Natural killer cell (primary cell): ENCODE measurements around the gene MPPE1. TPM values are rescaled to one million over a fixed set of nuclear protein-coding genes. Genes with fewer than 3 reads are reported as not detected.
A peak's percentile ranks its signal among the peaks of the same experiment; 100 is the strongest.

Source experiments
- ATAC-seq, 3 donors: fragments of 150-1000 bp in 2 of 3; fragments of 200-7000 bp in 1 of 3; cut with Tn5 transposase; 1 replicate in 1 of 3; 2 replicates in 2 of 3; pipeline ENCODE4 v1.10.0; 2021; ENCODE audit warnings: mild to moderate bottlenecking in 2 of 3, moderate library complexity in 2 of 3
- DNase-seq, 2 donors: peaks; one replicate each; pipeline versions ENCODE4 v3.0.0 to v3.0.0-alpha.2; 2013 to 2021; ENCODE audit warnings: mixed read lengths in 1 of 2
- H3K27ac ChIP-seq: one replicate; pipeline ENCODE4 v1.5.1; 2013; ENCODE audit warnings: mild to moderate bottlenecking, low read length
- H3K27me3 ChIP-seq: one replicate; pipeline ENCODE4 v1.6.1; 2013; ENCODE audit warnings: low read length; ENCODE audit not compliant: control insufficient read depth, insufficient read depth
- H3K36me3 ChIP-seq: one replicate; pipeline ENCODE4 v1.6.1; 2013; ENCODE audit warnings: low read length; ENCODE audit not compliant: control insufficient read depth, insufficient read depth
- H3K4me1 ChIP-seq: one replicate; pipeline ENCODE4 v1.6.1; 2013; ENCODE audit warnings: low read length; ENCODE audit not compliant: control insufficient read depth, insufficient read depth
- H3K4me3 ChIP-seq: one replicate; pipeline ENCODE4 v1.5.1; 2013; ENCODE audit warnings: low read length
- H3K9me3 ChIP-seq: one replicate; pipeline ENCODE4 v1.6.1; 2013; ENCODE audit warnings: low read length; ENCODE audit not compliant: control insufficient read depth, insufficient read depth
- H3K27ac Mint-ChIP-seq, 2 donors: one replicate each; pipeline ENCODE4 v1.8.0; 2022; ENCODE audit warnings: mild to moderate bottlenecking in 2 of 2, mixed read lengths in 2 of 2, moderate library complexity in 1 of 2
- H3K27me3 Mint-ChIP-seq, 2 donors: one replicate each; pipeline ENCODE4 v1.8.0; 2022; ENCODE audit warnings: low read depth in 2 of 2, mixed read lengths in 2 of 2
- H3K36me3 Mint-ChIP-seq: one replicate; pipeline ENCODE4 v1.8.0; 2022; ENCODE audit warnings: mixed read lengths
- H3K4me1 Mint-ChIP-seq, 2 donors: one replicate each; pipeline ENCODE4 v1.8.0; 2022; ENCODE audit warnings: mixed read lengths in 2 of 2
- H3K4me3 Mint-ChIP-seq: one replicate; pipeline ENCODE4 v1.8.0; 2022; ENCODE audit warnings: mild to moderate bottlenecking, moderate library complexity, mixed read lengths
- H3K9me3 Mint-ChIP-seq, 2 donors: one replicate each; pipeline ENCODE4 v1.8.0; 2022; ENCODE audit warnings: mixed read lengths in 2 of 2
- CTCF ChIP-seq: fragments of 200-600 bp; IDR thresholded peaks from one replicate; pipeline ENCODE4 v1.8.0; 2022; ENCODE audit warnings: antibody characterized with exemption
- WGBS: methylation state at CpG from one replicate; pipeline ENCODE4 v1.1.7; 2013; ENCODE audit warnings: missing lambda C conversion rate; ENCODE audit not compliant: insufficient coverage; 5-methylcytosine and 5-hydroxymethylcytosine counted together
- intact Hi-C: fragments of 100-400 bp; cut with micrococcal nuclease; formaldehyde crosslinking; loops from one replicate; pipeline ENCODE4 v1.14.2; 2022
- total RNA-seq, 4 donors: library from RNA; stranded (reverse); fragments of 120-200 nt in 1 of 4; gene quantifications; one replicate each; pipeline versions ENCODE4 v1.2.3 to v1.2.4, GENCODE V29; 2013 to 2022

Gene MPPE1
- total RNA-seq, 3 donors from 2014 or later (not counting 1 experiment from before 2014, with no cell fraction given) = 98.3 to 110 (median 105) TPM

- Mint-ChIP-seq H3K27ac (peak overlapping the region; percentile 91 to 96), H3K36me3 (no peaks in the 10 kb centered on the region), H3K4me3 (peak overlapping the region; percentile 94), H3K27me3 (no peaks in the 10 kb centered on the region), H3K9me3 (no peaks in the 10 kb centered on the region), H3K4me1 (peaks cover 8 to 29% of the 10 kb centered on the region in 2 donors)
- ATAC-seq (peak in 2 of 3 donors; percentile 13 to 38), DNase-seq (peak in 1 of 2 donors; percentile 9)
- H3K27me3 ChIP-seq = no peaks in the 10 kb centered on the region
- H3K9me3 ChIP-seq = no peaks in the 10 kb centered on the region
- H3K27ac ChIP-seq = peak overlapping the region; percentile 100
- no peak for TF ChIP-seq CTCF
- 33% methylated on average over 2 of the region's 2 CpGs for WGBS
- intact Hi-C loops = loop anchor here (5.0 kb wide), 1 partner anchor 1997 kb away; the partner anchor contains the start of gene VAPA
- peaks cover 14% of the 10 kb centered on the region for H3K4me1 ChIP-seq
- H3K4me3 ChIP-seq = no peak overlapping the region
- peaks cover 4% of the 10 kb centered on the region for H3K36me3 ChIP-seq
These were observed 1.5 kb upstream of the MPPE1 start for GRCh38 chr18:11909591-11910026.

GRCh38 chr18:11909061-11909455, 941 bp upstream of the MPPE1 start:
- no peak for TF ChIP-seq CTCF
- ATAC-seq (no peak), DNase-seq (no peak)
- Mint-ChIP-seq H3K4me3 (peak overlapping the region; percentile 94), H3K36me3 (peaks cover under 1% of the 10 kb centered on the region), H3K4me1 (peaks cover 9 to 30% of the 10 kb centered on the region in 2 donors), H3K27ac (peak overlapping the region; percentile 91 to 96), H3K9me3 (no peaks in the 10 kb centered on the region), H3K27me3 (no peaks in the 10 kb centered on the region)
- peak overlapping the region; percentile 43 for H3K4me3 ChIP-seq
- no peaks in the 10 kb centered on the region for H3K9me3 ChIP-seq
- intact Hi-C loops = loop anchor here (5.0 kb wide), 1 partner anchor 1997 kb away; the partner anchor contains the start of gene VAPA
- H3K36me3 ChIP-seq = peaks cover 7% of the 10 kb centered on the region
- H3K4me1 ChIP-seq = peaks cover 14% of the 10 kb centered on the region
- no peaks in the 10 kb centered on the region for H3K27me3 ChIP-seq
- 1% methylated on average over 11 of the region's 13 CpGs for WGBS
- H3K27ac ChIP-seq = peak overlapping the region; percentile 100

GRCh38 chr18:11906926-11907874, 917 bp downstream of the MPPE1 start:
- no peaks in the 10 kb centered on the region for H3K27me3 Mint-ChIP-seq
- intact Hi-C loops = loop anchor here (5.0 kb wide), 1 partner anchor 1995 kb away; the partner anchor contains the start of gene VAPA
- Histone ChIP-seq H3K4me3 (peak overlapping the region; percentile 99), H3K27me3 (no peaks in the 10 kb centered on the region), H3K4me1 (peaks cover 14% of the 10 kb centered on the region), H3K9me3 (no peaks in the 10 kb centered on the region), H3K36me3 (peaks cover 16% of the 10 kb centered on the region), H3K27ac (no peak overlapping the region)
- no peak for ATAC-seq
- peak overlapping the region; percentile 94 for H3K4me3 Mint-ChIP-seq
- TF ChIP-seq CTCF = no peak
- H3K27ac Mint-ChIP-seq = peak overlapping the region; percentile 91 to 96
- H3K9me3 Mint-ChIP-seq = no peaks in the 10 kb centered on the region
- peaks cover 14 to 35% of the 10 kb centered on the region in 2 donors for H3K4me1 Mint-ChIP-seq
- 81% methylated on average over 15 of the region's 20 CpGs for WGBS
- DNase-seq = peak in 1 of 2 donors; percentile 8
- H3K36me3 Mint-ChIP-seq = peaks cover 7% of the 10 kb centered on the region
